ENCODE measurements around the gene KSR2. TPM values are rescaled to one million over a fixed set of nuclear protein-coding genes. Genes with fewer than 3 reads are reported as not detected.

Gene KSR2
- total RNA-seq, 1 donor: under 0.01 TPM

DNA sequence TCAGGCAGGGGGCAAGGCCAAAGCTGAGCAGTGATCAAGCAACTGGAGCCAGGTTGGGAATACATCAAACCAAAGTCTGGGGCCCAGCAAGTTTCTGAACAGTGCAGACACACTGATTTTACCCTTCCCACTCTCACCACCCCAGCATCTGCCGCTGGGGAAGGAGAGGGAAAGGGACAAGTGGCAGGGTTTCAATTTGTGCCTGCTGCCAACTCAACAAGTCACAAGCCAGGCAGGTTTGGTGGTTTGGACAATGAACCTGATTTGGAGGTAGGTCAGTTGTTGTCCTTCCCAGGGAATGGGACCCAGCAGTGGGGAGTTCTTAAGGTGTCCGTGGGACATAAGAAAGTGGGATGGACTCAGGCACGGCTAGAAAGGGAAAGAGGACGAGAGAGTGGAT lies 455.4 kb downstream of the KSR2 start:
- DNase-seq (ENCODE audit: insufficient read length, low spot score, missing footprints): no peak

DNA sequence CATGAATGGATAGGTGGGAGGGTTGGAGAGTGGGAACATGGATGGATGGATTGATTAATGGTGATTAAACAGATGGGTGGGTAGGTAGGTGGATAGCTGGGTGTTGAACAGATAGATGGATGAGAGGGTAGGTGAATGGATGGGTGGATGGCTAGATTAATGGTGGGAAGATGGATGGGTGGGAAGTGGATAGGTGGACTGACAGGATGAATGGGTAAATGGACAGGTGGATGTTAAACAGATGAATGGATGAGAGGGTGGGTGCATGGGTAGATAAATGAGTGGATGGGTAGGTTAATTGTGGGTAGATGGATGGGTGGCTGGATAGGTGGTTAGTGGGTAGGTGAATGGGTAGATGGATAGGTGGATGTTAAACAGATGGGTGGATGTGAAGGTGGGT lies 460.3 kb downstream of the KSR2 start:
- H3K27me3 ChIP-seq (ENCODE audit: insufficient read depth, low read length): no peaks in the 10 kb centered on the region
- no peak overlapping the region for H2AFZ ChIP-seq (ENCODE audit: low read length)
- H3K9me3 ChIP-seq (ENCODE audit: low read depth, low read length): no peaks in the 10 kb centered on the region
- H3K36me3 ChIP-seq (ENCODE audit: insufficient read depth, low read length): no peaks in the 10 kb centered on the region
- no peaks in the 10 kb centered on the region for H3K79me2 ChIP-seq (ENCODE audit: insufficient read depth, low read length)
- H3K4me2 ChIP-seq (ENCODE audit: insufficient read depth, low read length): no peak overlapping the region
- no peaks in the 10 kb centered on the region for H4K20me1 ChIP-seq (ENCODE audit: insufficient read depth, low read length)
- H3K4me1 ChIP-seq (ENCODE audit: insufficient read depth, low read length): no peaks in the 10 kb centered on the region
- DNase-seq (ENCODE audit: insufficient read length, low spot score, missing footprints): no peak
- TF ChIP-seq, protein P1, sequence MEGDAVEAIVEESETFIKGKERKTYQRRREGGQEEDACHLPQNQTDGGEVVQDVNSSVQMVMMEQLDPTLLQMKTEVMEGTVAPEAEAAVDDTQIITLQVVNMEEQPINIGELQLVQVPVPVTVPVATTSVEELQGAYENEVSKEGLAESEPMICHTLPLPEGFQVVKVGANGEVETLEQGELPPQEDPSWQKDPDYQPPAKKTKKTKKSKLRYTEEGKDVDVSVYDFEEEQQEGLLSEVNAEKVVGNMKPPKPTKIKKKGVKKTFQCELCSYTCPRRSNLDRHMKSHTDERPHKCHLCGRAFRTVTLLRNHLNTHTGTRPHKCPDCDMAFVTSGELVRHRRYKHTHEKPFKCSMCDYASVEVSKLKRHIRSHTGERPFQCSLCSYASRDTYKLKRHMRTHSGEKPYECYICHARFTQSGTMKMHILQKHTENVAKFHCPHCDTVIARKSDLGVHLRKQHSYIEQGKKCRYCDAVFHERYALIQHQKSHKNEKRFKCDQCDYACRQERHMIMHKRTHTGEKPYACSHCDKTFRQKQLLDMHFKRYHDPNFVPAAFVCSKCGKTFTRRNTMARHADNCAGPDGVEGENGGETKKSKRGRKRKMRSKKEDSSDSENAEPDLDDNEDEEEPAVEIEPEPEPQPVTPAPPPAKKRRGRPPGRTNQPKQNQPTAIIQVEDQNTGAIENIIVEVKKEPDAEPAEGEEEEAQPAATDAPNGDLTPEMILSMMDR (IDR thresholded peaks at IDR 0.05; ENCODE audit: extremely low read depth, low read depth, low read length): no peak
- no peak overlapping the region for H3K4me3 ChIP-seq (ENCODE audit: insufficient read depth, low read length)
- H3K27ac ChIP-seq (ENCODE audit: low read depth, low read length): no peak overlapping the region

More for the DNA sequence above, 455.4 kb downstream of the KSR2 start:
- Histone ChIP-seq H3K27ac (ENCODE audit: low read depth, low read length) (no peak overlapping the region), H3K79me2 (ENCODE audit: insufficient read depth, low read length) (no peaks in the 10 kb centered on the region), H3K4me1 (ENCODE audit: insufficient read depth, low read length) (no peaks in the 10 kb centered on the region), H3K4me3 (ENCODE audit: insufficient read depth, low read length) (no peak overlapping the region), H3K4me2 (ENCODE audit: insufficient read depth, low read length) (no peak overlapping the region), H2AFZ (ENCODE audit: low read length) (no peak overlapping the region), H3K36me3 (ENCODE audit: insufficient read depth, low read length) (no peaks in the 10 kb centered on the region), H3K27me3 (ENCODE audit: insufficient read depth, low read length) (no peaks in the 10 kb centered on the region), H4K20me1 (ENCODE audit: insufficient read depth, low read length) (no peaks in the 10 kb centered on the region), H3K9me3 (ENCODE audit: low read depth, low read length) (no peaks in the 10 kb centered on the region)
- TF ChIP-seq, protein P1 (IDR thresholded peaks at IDR 0.05; ENCODE audit: extremely low read depth, low read depth, low read length): no peak

DNA sequence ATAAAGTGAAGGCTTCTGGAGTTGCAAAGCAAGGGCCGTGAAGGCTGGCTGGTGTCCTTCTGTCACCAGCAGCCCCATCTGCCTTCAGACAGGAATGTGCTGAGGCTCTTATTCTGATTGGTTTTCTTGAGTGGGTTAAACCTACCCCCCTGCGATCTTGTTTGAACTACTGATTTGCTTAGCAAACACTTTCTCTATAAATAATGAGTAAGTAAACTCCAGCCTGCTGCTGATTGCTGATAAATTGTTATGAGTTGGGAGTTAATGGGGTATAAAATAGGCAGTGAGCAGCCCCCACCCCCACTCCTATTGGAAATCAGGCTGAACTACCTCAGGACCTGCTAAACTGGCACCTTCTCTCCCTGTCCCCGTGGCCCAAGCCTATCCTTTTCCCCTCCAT lies 461.2 kb downstream of the KSR2 start:
- Histone ChIP-seq H3K4me1 (ENCODE audit: insufficient read depth, low read length) (no peaks in the 10 kb centered on the region), H3K79me2 (ENCODE audit: insufficient read depth, low read length) (no peaks in the 10 kb centered on the region), H3K27ac (ENCODE audit: low read depth, low read length) (no peak overlapping the region), H4K20me1 (ENCODE audit: insufficient read depth, low read length) (no peaks in the 10 kb centered on the region), H3K36me3 (ENCODE audit: insufficient read depth, low read length) (no peaks in the 10 kb centered on the region), H2AFZ (ENCODE audit: low read length) (no peak overlapping the region), H3K4me2 (ENCODE audit: insufficient read depth, low read length) (no peak overlapping the region), H3K27me3 (ENCODE audit: insufficient read depth, low read length) (no peaks in the 10 kb centered on the region), H3K4me3 (ENCODE audit: insufficient read depth, low read length) (no peak overlapping the region), H3K9me3 (ENCODE audit: low read depth, low read length) (no peaks in the 10 kb centered on the region)
- DNase-seq (ENCODE audit: insufficient read length, low spot score, missing footprints): no peak
- TF ChIP-seq, protein P1 (IDR thresholded peaks at IDR 0.05; ENCODE audit: extremely low read depth, low read depth, low read length): no peak

DNA sequence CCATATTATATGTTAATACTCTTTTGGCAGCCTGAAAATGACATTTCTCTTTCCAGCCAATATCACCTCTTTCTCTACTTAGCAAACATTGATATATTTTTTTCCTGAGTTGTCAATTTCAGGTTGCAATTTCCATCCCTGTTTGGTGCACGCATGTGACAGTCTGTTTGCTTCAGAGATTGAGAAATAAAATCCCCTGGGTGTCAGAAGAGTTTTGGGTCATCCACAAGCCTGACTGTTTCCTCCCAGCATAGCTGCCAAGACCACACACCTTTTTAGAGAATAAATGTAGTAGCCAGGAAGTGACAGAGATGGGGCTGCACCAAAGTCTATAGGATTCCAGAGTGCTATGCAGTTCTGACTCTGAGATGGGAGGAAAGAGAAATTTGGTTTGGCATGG lies 462.5 kb downstream of the KSR2 start:
- Histone ChIP-seq H3K27ac (ENCODE audit: low read depth, low read length) (no peak overlapping the region), H2AFZ (ENCODE audit: low read length) (no peak overlapping the region), H3K4me2 (ENCODE audit: insufficient read depth, low read length) (no peak overlapping the region), H3K79me2 (ENCODE audit: insufficient read depth, low read length) (no peaks in the 10 kb centered on the region), H3K36me3 (ENCODE audit: insufficient read depth, low read length) (no peaks in the 10 kb centered on the region), H3K4me1 (ENCODE audit: insufficient read depth, low read length) (no peaks in the 10 kb centered on the region), H3K27me3 (ENCODE audit: insufficient read depth, low read length) (no peaks in the 10 kb centered on the region), H3K4me3 (ENCODE audit: insufficient read depth, low read length) (no peak overlapping the region), H4K20me1 (ENCODE audit: insufficient read depth, low read length) (no peaks in the 10 kb centered on the region), H3K9me3 (ENCODE audit: low read depth, low read length) (no peaks in the 10 kb centered on the region)
- no peak for DNase-seq (ENCODE audit: insufficient read length, low spot score, missing footprints)
- TF ChIP-seq, protein P1 (IDR thresholded peaks at IDR 0.05; ENCODE audit: extremely low read depth, low read depth, low read length): no peak

All from osteoblast (primary cell).